K562 (cell line): ENCODE data around the gene INO80. TPM values are rescaled to one million over a fixed set of nuclear protein-coding genes. Genes with fewer than 3 reads are reported as not detected.

Experiments used
- ATAC-seq: fragments of 200-7000 bp; cut with Tn5 transposase; 3 replicates; pipeline ENCODE4 v1.9.1; 2020; ENCODE audit warnings: moderate library complexity
- BruUV-seq: library from RNA; stranded (reverse); fragments of 400-500 nt; replicated peaks from 2 replicates; lab custom pipeline; 2021; lab: Mats Ljungman, UMichigan
- CTCF ChIA-PET: fragments of 300-600 bp; formaldehyde crosslinking; extraction: SDS; loops from one replicate; lab custom pipeline; 2021; ENCODE audit warnings: low intra/inter-chr PET ratio; lab: Yijun Ruan, JAX
- POLR2A ChIA-PET: fragments of 300-600, 350-650 bp; sonication (Branson Sonifier 250); formaldehyde crosslinking; extraction: SDS; loops from one replicate; lab custom pipeline; 2021; ENCODE audit warnings: antibody characterized with exemption, inconsistent platforms; lab: Yijun Ruan, JAX
- DNase-seq, 4 experiments: peaks; one replicate each; pipeline versions ENCODE4 v3.0.0 to v3.0.0-alpha.2; 2011 to 2018; ENCODE audit warnings: low spot score in 3 of 4, mixed read lengths in 3 of 4; ENCODE audit errors: extremely low read depth in 1 of 4
- FAIRE-seq: peaks from 2 replicates; lab custom pipeline; 2011; peaks lifted over from hg19 to GRCh38; lab: Jason Lieb, UNC
- H2AFZ ChIP-seq: 2 replicates; pipeline ENCODE4 v1.6.0; 2011; ENCODE audit warnings: low read depth, low read length, control low read depth, inconsistent platforms
- H3K27ac ChIP-seq: fragments of 200-600 bp; 3 replicates; pipeline ENCODE4 v1.8.0; 2011; ENCODE audit warnings: low read depth, mild to moderate bottlenecking, control low read depth, inconsistent platforms, low read length, moderate library complexity, mixed read lengths; ENCODE audit errors: extremely low read depth
- H3K27me3 ChIP-seq, 2 experiments: fragments of 300-600 bp in 1 of 2; 2 replicates in 1 of 2; 3 replicates in 1 of 2; pipeline versions ENCODE4 v1.6.0 to v1.8.0; 2011; ENCODE audit warnings: inconsistent platforms in 2 of 2, low read length in 2 of 2, mild to moderate bottlenecking in 1 of 2, mixed read lengths in 1 of 2, moderate library complexity in 1 of 2; ENCODE audit not compliant: control insufficient read depth in 2 of 2, insufficient read depth in 2 of 2
- H3K36me3 ChIP-seq: fragments of 300-600 bp; 3 replicates; pipeline ENCODE4 v1.8.0; 2011; ENCODE audit warnings: mild to moderate bottlenecking, low read length, inconsistent platforms; ENCODE audit not compliant: control insufficient read depth, insufficient read depth
- H3K4me1 ChIP-seq, 2 experiments: fragments of 200-600 bp in 1 of 2; replicated peaks in 1 of 2; 2 replicates in 1 of 2; 3 replicates in 1 of 2; pipeline versions ENCODE4 v1.5.1 to v1.8.0; 2011; ENCODE audit warnings: inconsistent platforms in 2 of 2, low read length in 2 of 2, mild to moderate bottlenecking in 1 of 2, mixed read lengths in 1 of 2, moderate library complexity in 1 of 2; ENCODE audit not compliant: control insufficient read depth in 2 of 2, insufficient read depth in 2 of 2
- H3K4me2 ChIP-seq: 2 replicates; pipeline ENCODE4 v1.6.1; 2011; ENCODE audit warnings: low read length, control low read depth, inconsistent platforms, mixed read lengths; ENCODE audit not compliant: insufficient read depth
- H3K4me3 ChIP-seq: fragments of 200-600 bp; sonication (generic), shearing (Covaris generic); 2 replicates; pipeline ENCODE4 v1.5.1; 2016; ENCODE audit warnings: control low read depth, inconsistent platforms
- H3K79me2 ChIP-seq: fragments of 200-600 bp; 3 replicates; pipeline ENCODE4 v1.8.0; 2011; ENCODE audit warnings: low read length, inconsistent platforms; ENCODE audit not compliant: control insufficient read depth, insufficient read depth
- H3K9ac ChIP-seq, 2 experiments: 2 replicates each; pipeline versions ENCODE4 v1.6.0 to v1.6.1; 2011; ENCODE audit warnings: low read depth in 2 of 2, low read length in 2 of 2, control low read depth in 1 of 2, inconsistent platforms in 1 of 2, mild to moderate bottlenecking in 1 of 2, mixed read lengths in 1 of 2; ENCODE audit not compliant: insufficient read depth in 1 of 2
- H3K9me1 ChIP-seq: one replicate; pipeline ENCODE4 v1.6.0; 2011; ENCODE audit warnings: inconsistent platforms, mild to moderate bottlenecking, low read length, moderate library complexity; ENCODE audit not compliant: control insufficient read depth, insufficient read depth
- H3K9me3 ChIP-seq: replicated peaks from 2 replicates; pipeline ENCODE4 v1.5.1; 2011; ENCODE audit warnings: low read depth, low read length, inconsistent platforms; ENCODE audit not compliant: control insufficient read depth, insufficient read depth
- H4K20me1 ChIP-seq: replicated peaks from 2 replicates; pipeline ENCODE4 v1.6.1; 2011; ENCODE audit warnings: low read length, inconsistent platforms, mixed read lengths; ENCODE audit not compliant: control insufficient read depth, insufficient read depth
- CREB3 ChIP-seq: fragments of 450-650 bp; conservative IDR thresholded peaks from 2 replicates; pipeline ENCODE4 v1.6.1; 2016; ENCODE audit warnings: missing genetic modification characterization, low read depth, mild to moderate bottlenecking, missing compliant biosample characterization, moderate library complexity
- CREB3L1 ChIP-seq: fragments of 450-650 bp; IDR thresholded peaks from 2 replicates; pipeline ENCODE4 v1.6.1; 2014; ENCODE audit warnings: low read depth, mild to moderate bottlenecking, moderate library complexity, borderline replicate concordance
- DMBX1 ChIP-seq: fragments of 250-450 bp; sonication (Bioruptor Pico); IDR thresholded peaks from 2 replicates; pipeline ENCODE4 v1.8.0; 2022; ENCODE audit warnings: inconsistent platforms, mild to moderate bottlenecking, moderate library complexity, borderline replicate concordance
- DPF2 ChIP-seq: fragments of 450-650 bp; IDR thresholded peaks from 2 replicates; pipeline ENCODE4 v1.6.1; 2016
- E2F4 ChIP-seq: sonication (generic); formaldehyde crosslinking; IDR thresholded peaks from 2 replicates; pipeline ENCODE4 v1.8.0; 2022; ENCODE audit warnings: mild to moderate bottlenecking, low read depth, missing genetic modification reagents
- E2F5 ChIP-seq: sonication (generic); formaldehyde crosslinking; IDR thresholded peaks from 2 replicates; pipeline ENCODE4 v1.8.0; 2022; ENCODE audit warnings: mild to moderate bottlenecking, missing genetic modification reagents
- NR0B1 ChIP-seq: fragments of 450-650 bp; IDR thresholded peaks from one replicate; pipeline ENCODE4 v1.6.1; 2018; ENCODE audit warnings: mild to moderate bottlenecking, moderate library complexity; ENCODE audit not compliant: partially characterized antibody
- TCF3 ChIP-seq: sonication (generic); formaldehyde crosslinking; IDR thresholded peaks from 2 replicates; pipeline ENCODE4 v1.4.0; 2020; ENCODE audit warnings: mild to moderate bottlenecking, missing genetic modification reagents
- ZBTB33 ChIP-seq: sonication (generic); formaldehyde crosslinking; IDR thresholded peaks from 2 replicates; pipeline ENCODE4 v1.8.1; 2023; ENCODE audit warnings: mild to moderate bottlenecking, missing genetic modification reagents
- WGBS: fragments of 100-300 bp; shearing (Covaris generic); methylation state at CpG from one replicate; pipeline ENCODE4 v1.1.6; 2016; ENCODE audit warnings: low coverage, mixed read lengths; ENCODE audit not compliant: insufficient coverage; ENCODE audit errors: missing lambda C conversion rate; 5-methylcytosine and 5-hydroxymethylcytosine counted together
- in situ Hi-C: fragments of 300-500 bp; cut with MboI; formaldehyde crosslinking; loops from 4 replicates; pipeline ENCODE4 v1.15.0; 2018; ENCODE audit warnings: inconsistent platforms, mixed read lengths
- intact Hi-C: fragments of 100-400 bp; cut with micrococcal nuclease; formaldehyde crosslinking; loops from 2 replicates; pipeline ENCODE4 v1.14.2; 2022
- polyA plus RNA-seq, 8 experiments: library from polyadenylated mRNA; depleted of rRNA in 4 of 8; stranded (reverse) in 5 of 8; unstranded in 3 of 8; fragments of >200 nt; fragmentation: Nextera tagmentation in 2 of 8; fragmentation: Illumina TruSeq in 1 of 8; extraction: Ambion mirVana in 2 of 8; extraction: Trizol in 1 of 8; gene quantifications; 2 replicates each; pipeline versions ENCODE4 v1.2.1 to v1.2.3, GENCODE V29; 2011 to 2014; ENCODE audit warnings: inconsistent platforms in 1 of 8, missing spikeins in 1 of 8
- total RNA-seq, 7 experiments: library from RNA; depleted of rRNA in 6 of 7; stranded (reverse); fragments of >200 nt in 6 of 7; fragmentation: Illumina TruSeq in 2 of 7; extraction: Trizol in 2 of 7; gene quantifications; 2 replicates each; pipeline versions ENCODE4 v1.2.1 to v1.2.3, GENCODE V29; 2011 to 2021; ENCODE audit warnings: low replicate concordance in 1 of 7

Gene INO80
- total and polyA plus RNA-seq, 9 of the 15 experiments (the other 6 are each of a cell fraction or from before 2014, with no cell fraction given), result 1.1 to 25.7 (median 19.9) TPM

GRCh38 chr15:40949756-40950207, 166.3 kb downstream of the INO80 start:
- WGBS, result 26% methylated on average over 7 of the region's 7 CpGs
- H3K9me1 ChIP-seq, result no peaks in the 10 kb centered on the region
- H3K9ac ChIP-seq, result no peak overlapping the region; a peak in 1 of 4 replicates
- no TSS peak for BruUV-seq
- no peaks in the 10 kb centered on the region for H3K9me3 ChIP-seq
- H3K4me1 ChIP-seq, result peaks cover 9 to 23% of the 10 kb centered on the region in 2 experiments; a peak in 4 of 5 replicates
- no peaks in the 10 kb centered on the region; a peak in 1 of 5 replicates for H3K27me3 ChIP-seq
- no peaks in the 10 kb centered on the region; the same call in 2 of the 3 replicates for H3K36me3 ChIP-seq
- no peak overlapping the region for H3K4me3 ChIP-seq
- ChIA-PET POLR2A (interaction anchor here (1.2 kb wide), 1 partner anchor 17 kb away, joined by 4 read pairs; no protein-coding TSS in a partner anchor), CTCF (no interaction called here)
- no peaks in the 10 kb centered on the region for H4K20me1 ChIP-seq
- DNase-seq, result no peak
- no peak for FAIRE-seq
- no peak overlapping the region for H3K27ac ChIP-seq
- peak overlapping the region; percentile 78 for H2AFZ ChIP-seq
- H3K4me2 ChIP-seq, result no peak overlapping the region
- peaks cover 9% of the 10 kb centered on the region; the same call in 2 of the 3 replicates for H3K79me2 ChIP-seq
- intact Hi-C loops (no loop called here), in situ Hi-C loops (no loop called here)
- ATAC-seq, result no peak
- no peak for TF ChIP-seq DMBX1 (CRISPR knock-in tag)
- peak; percentile 53; the same call in 1 of the 2 replicates for TF ChIP-seq CREB3 (tag)
- peak; percentile 66 for TF ChIP-seq DPF2
- peak; percentile 77; the same call in 1 of the 2 replicates for TF ChIP-seq CREB3L1
- no peak for TF ChIP-seq NR0B1
- peak; percentile 21; the same call in 1 of the 2 replicates for TF ChIP-seq TCF3 (CRISPR knock-in tag)
- no peak for TF ChIP-seq E2F4
- TF ChIP-seq ZBTB33, result no peak
- TF ChIP-seq E2F5, result no peak
